NOMO-1 treated with DMSO at 0.1 percent for 48 hours (cell line): ENCODE results near the gene RPF1.
A peak's percentile ranks its signal among the peaks of the same experiment; 100 is the strongest.
"Not testable (repeated sequence)": the region's sequence is repeated elsewhere in the genome, so short reads cannot be mapped to it uniquely, and the experiment has no call there.

ENCODE experiments used
- DNase-seq: peaks from one replicate; lab custom pipeline; 2025; ENCODE audit not compliant: unreplicated experiment; lab: John Stamatoyannopoulos, UW

Gene RPF1, protein sequence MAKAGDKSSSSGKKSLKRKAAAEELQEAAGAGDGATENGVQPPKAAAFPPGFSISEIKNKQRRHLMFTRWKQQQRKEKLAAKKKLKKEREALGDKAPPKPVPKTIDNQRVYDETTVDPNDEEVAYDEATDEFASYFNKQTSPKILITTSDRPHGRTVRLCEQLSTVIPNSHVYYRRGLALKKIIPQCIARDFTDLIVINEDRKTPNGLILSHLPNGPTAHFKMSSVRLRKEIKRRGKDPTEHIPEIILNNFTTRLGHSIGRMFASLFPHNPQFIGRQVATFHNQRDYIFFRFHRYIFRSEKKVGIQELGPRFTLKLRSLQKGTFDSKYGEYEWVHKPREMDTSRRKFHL

DNA sequence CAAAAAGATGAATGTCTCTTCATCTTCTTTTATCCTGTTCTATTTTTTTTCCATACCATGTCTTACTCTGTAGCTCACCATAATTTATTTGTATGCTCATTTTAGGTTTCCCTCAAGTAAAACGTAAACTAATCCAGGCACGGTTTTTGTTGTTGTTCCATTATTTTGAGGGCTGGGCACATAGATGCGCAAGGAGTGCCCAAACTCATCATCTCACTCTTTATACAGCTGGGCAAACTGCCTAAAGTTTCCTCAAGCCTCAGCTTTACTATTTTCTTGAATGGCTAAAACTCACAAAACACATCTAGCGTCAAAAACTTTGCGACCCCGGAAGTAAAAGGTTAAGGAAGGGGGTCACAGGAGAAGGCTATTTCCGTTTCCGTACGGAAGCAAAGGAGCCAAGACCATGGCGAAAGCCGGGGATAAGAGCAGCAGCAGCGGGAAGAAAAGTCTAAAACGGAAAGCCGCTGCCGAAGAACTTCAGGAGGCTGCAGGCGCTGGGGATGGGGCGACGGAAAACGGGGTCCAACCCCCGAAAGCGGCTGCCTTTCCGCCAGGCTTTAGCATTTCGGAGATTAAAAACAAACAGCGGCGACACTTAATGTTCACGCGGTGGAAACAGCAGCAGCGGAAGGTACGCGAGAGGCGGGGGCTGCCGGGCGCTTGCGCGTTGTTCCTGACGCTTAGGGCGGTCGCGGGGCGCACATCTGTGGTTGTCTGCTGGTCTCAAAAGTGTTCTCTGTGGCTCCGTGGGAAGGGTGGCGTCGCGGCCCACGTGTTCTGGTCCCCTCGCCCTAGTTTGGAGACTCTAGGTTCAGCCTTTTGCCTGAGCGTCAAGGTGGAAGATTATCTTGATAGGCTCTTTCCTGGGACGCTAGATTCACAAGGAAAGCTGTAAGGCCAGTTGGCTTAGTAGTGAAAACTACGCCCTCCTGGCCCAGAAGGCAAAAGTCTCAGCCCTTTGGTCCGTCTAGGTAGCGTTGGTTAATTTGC is at the start of gene RPF1:
Gene RPF1, plus strand, starts transcription at position 391 of the 993 bp plus-strand sequence. Its CDS starts 16 bp downstream, at position 407.
- DNase-seq = peak; percentile 81

DNA sequence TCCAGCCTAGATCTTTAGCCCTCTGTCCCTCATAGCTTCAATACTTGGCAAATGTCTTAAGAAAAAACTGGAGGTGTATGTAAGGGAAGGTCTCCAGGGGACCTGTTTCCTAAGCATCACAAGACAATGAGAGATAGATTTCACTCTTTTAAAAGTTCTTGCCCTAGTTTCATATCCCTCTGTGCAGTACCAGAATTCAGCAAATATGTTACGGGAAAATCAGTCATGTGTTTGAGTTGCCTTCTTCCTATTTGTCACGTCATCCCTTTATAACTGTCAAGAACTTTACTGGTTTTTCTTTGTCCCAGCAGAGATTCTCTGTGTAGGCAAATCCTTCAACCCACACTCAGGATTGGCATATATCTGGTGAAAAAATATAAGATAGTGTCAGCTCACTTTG is 48.5 kb upstream of the RPF1 start:
- DNase-seq = no peak

DNA sequence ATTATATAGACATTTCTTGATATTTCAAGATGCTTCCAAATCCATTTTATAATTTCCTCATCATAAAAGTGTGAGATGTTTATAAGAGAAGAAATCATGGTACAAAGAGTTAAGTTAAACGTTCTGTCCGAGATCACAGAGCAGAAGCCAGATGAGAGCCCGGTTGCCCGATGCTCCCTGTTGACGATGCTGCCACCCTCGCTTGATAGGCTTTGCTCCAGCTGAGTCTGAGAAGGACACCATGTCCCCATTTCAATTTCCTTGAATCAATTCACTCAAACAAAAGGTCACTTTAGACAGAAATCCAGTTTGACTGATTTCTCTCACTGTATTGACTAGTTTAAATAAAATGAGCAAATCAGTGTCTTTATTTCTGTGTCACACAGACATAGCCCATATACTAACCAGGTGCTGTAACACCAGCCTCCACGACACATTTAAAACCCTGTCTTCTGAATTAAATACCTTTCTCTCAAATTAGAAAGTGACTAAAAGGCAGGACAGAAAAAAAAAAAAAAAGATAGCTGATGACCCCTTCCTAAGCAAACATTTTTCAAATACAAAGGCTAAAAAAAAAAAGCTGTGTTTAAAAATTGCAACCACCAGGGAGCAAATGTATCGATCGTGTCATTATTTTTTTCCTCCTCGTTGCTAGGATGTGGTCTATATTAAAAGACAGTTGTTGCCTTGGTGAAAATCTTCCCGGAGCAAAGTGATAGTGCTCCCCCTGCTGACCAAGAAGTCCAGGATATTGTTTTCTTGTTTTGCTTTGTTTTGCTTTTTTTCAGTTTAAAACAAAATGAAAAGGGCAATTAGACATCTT is 45.6 kb upstream of the RPF1 start:
- DNase-seq = peak; percentile 89

DNA sequence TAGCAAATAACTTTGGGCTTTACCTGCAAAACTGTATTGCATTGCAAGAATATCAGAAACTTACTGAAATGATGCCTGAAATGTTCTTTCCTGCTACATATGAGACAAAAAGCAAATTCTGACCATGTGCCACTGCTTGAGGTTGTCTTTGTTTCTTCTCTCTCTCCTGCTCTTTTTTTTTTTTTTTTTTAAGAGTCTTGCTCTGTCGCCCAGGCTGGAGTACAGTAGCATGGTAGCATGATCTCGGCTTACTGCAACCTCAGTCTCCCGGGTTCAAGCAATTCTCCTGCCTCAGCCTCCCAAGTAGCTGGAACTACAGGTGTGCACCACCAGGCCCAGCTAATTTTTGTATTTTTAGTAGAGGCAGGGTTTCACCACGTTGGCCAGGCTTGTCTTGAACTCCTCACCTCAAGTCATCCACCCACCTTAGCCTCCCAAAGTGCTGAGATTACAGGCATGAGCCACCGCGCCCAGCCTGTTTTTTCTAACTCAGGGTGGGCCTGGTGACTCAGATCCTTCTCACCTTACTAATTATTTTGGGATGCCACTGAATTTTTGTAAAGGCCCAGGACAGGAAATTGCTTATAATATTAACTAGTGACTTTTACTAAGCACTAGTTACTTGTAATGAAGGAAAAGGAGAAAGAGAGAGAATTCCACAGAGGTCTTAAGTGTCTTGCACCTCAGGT is 44.8 kb upstream of the RPF1 start:
- DNase-seq = no peak

DNA sequence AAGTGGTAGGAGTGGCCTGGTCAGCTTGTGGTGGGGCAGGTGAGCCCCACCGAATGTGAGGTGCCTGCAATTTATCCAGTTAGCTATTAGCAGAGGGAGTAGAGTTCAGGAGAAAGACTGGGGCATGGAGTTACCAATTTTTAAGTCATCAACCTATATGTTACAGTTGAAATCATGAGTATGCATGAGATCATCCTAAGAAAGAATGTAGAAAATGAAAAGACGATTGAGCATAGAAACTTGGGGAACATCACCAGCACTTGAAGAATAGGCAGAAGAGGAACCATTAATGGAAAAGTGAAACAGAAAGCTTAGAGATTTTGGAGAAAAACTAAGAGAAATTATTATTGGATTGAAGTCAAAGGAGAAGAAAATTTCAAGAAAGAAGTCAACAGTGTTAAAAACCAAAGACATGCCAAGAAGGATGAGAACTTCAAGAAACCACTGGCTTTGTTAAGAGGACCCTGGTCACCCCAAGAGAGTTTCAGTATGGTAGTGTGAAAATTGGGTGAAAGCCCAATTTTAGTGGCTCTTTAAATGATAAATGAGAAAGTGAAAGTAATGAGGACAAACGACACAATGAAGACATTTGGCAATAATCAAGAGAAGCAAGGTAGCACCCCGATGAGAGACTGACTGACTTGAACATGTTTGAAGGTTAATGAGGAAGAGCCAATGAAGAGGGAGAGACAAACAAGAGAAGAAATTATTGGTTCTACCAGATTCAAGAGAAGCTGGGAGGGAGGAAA is 44.1 kb upstream of the RPF1 start:
- DNase-seq = peak; percentile 43

DNA sequence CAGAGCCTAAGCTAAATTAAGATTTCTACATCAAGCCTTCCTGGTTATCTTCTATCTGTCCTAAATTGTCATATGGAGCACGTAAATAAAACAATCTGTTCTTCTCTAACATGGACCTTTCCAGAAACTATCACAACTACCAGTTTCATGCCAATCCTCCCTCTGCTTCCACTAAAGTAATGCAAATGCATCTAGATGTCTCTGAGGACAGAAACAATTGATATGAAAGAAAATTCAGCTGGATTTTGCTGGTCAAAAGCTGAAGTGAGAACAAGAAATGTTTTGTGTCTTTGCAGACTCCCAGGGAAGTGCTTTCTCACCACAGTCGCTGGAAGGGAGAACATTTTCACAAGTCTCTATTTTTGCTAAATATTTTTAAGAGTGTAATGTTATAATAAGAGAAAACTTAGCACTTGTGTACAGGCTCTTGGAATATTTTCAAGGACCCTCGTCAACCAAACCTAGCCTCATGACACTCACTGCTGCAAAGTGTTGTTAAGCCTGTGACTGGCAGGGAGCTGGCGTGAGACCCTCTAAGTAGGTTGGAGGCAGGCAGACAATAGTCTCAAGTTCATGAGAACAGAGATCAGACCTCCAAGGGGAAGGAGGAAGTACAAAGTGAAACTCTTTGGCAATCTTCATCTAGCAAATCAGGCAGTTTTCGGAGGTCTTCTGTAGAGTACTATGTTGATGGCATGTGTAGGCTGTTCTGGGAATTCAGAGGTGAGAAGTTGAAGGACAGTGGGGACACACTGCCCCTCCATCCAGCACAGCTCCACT is 42.0 kb upstream of the RPF1 start:
- DNase-seq = peak; percentile 88

DNA sequence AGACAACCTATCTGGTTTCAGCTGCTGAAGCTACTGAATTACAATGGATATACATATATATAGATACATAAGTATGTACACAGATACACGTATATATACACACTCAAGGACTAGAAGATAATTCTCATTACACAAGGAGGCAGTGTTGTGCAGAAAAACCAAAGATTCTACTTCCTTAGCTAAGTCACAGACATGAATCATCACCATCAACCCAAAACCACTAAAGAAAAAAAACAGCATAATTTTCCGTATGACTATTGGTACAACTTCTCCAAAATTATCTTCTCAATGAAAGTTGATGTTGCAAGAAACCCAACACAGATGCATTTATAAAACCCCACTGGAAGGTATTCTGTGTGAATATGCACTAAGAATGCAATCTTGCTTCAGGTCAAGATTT is 36.8 kb upstream of the RPF1 start:
- DNase-seq = peak; percentile 96

DNA sequence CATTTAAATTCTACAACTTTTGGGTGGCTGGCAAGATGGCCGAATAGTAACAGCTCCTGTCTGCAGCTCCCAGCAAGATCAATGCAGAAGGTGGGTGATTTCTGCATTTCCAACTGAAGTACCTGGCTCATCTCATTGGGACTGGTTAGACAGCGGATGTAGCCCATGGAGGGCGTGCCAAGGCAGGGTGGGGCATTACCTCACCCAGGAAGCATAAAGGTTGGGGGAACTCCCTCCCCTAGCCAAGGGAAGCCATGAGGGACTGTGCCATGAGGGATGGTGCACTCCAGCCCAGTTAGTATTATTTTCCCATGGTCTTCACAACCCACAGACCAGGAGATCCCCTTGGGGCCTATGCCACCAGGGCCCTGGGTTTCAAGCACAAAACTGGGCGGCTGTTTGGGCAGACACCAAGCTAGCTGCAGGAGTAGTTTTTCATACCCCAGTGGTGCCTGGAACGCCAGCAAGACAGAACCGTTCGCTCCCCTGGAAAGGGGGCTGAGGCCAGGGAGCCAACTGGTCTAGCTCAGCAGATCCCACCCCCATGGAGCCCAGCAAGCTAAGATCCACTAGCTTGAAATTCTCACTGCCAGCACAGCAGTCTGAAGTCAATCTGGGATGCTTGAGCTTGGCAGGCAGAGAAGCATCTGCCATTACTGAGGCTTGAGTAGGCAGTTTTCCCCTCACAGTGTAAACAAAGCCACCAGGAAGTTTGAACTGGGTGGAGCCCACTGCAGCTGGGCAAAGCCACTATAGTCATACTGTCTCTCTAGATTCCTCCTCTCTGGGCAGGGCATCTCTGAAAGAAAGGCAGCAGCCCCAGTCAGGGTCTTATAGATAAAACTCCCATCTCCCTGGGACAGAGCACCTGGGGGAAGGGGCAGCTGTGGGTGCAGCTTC is 36.1 kb upstream of the RPF1 start:
- DNase-seq = not testable (repeated sequence)

DNA sequence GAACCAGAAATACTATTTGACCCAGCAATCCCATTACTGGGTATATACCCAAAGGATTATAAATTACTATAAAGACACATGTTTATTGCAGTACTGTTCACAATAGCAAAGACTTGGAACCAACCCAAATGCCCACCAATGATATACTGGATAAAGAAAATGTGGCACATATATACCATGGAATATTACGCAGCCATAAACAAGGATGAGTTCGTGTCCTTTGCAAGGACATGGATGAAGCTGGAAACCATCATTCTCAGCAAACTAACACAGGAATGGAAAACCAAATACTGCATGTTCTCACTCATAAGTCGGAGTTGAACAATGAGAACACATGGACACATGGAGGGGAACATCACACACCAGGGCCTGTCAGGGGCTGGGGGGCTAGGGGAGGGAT is 30.4 kb upstream of the RPF1 start:
- DNase-seq = not testable (repeated sequence)

DNA sequence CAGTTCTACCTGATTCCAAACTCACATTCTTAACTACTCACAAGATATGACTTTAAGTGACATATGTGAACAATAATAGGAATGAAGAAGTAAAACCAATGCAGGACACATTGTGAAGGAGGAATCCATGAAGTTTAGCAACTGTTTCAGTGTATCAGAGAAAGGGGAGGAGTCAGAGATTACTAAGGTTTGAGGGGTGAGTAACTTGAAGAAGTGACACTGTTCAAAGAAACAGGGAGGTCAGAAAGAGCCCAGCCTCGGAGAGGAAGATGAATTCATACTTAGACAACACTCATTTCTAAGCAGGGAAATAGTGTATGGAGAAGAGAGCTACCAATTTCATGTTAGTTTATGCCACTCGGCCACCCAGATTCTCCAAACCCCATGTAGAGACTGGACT is 28.2 kb upstream of the RPF1 start:
- peak; percentile 95 for DNase-seq

DNA sequence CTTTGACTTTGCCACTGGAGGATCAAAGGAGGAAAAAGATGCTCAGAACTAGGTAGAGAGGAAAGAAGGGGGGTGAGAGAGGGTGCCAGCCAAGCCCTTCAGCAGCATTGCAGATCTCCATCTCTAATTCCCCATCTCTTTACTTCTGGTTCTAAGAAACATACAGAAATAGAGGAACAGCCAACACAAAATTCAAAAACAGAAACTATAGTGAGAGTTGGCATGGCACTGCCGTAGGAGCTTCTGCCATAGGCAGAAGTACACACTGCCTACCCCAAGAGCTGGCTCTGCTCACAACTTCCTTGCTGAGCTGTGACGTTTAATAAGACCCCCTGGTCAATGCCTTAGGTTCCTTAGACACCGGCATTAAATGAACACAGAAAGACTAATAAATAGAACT is 26.6 kb upstream of the RPF1 start:
- DNase-seq = no peak

DNA sequence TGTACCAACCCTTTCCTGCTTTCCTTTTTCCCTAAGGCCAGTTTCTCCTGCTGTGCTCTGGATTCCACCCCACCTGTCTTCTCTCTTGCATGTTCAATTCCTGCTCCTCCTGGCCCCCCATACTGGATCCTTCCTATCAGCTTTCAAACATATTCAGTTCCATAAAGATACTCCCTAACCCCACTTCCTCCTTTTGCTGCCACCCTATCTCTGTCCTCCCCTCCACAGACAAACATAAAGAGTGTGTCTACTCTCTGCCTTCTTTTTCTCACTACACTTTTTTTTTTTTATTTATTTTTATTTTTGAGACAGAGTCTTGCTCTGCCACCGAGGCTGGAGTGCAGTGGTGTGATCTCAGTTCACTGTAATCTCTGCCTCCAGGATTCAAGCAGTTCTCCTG is 16.9 kb upstream of the RPF1 start:
- DNase-seq = peak; percentile 30

DNA sequence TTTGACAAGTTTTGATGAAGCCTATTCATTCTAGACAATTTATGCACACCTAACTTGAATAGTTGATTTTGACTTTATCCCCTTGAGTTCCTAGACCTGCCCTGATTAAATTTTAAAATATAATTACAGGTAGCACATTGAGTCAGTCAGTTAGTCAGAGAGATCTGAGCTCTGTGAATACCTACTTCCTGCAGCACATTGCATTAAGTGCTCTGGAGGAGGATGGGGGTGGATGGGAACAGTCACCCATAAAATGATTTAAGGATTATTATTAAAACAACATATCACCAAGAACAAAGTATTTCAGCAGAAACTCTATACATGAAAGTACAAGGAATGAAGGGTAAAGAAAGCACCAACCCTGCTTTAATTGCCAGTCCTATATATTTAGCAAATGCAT is 11.8 kb upstream of the RPF1 start:
- DNase-seq = no peak

DNA sequence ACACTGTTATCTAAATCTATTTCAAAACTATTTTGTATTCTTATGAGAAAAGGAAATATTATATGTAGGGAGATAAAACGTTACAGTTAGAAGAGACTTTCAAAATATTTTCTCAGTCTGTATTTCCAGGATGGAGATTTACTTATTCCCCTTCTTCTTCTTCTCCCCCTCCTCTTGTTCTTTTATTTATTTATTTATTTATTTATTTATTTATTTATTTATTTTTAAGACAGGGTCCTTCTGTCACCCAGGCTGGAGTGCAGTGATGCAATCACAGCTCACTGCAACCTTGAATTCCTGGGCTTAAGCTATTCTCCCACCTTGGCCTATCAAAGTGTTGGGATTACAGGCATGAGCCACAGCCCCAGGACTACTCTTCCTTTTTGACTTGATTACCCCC is 2.8 kb upstream of the RPF1 start:
- no peak for DNase-seq

DNA sequence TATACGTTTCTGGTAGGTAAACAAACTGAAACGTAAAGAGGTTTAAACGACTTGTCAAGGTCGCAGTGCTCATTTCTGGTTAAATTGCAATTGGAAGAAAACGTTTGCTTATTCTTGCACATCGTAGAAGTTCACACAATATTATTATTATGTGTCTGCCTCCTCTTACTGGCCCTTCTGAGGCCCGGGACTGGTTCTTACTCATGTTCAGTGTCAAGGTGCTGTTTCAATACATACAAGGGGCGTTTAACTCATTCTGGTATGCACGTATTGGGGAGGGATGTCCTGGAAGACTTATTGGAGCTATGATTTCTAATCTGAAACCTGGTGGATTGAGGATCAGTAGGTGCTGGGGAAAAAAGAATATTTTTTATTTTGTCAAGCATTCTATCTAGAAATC is 932 bp downstream of the RPF1 start:
- no peak for DNase-seq

DNA sequence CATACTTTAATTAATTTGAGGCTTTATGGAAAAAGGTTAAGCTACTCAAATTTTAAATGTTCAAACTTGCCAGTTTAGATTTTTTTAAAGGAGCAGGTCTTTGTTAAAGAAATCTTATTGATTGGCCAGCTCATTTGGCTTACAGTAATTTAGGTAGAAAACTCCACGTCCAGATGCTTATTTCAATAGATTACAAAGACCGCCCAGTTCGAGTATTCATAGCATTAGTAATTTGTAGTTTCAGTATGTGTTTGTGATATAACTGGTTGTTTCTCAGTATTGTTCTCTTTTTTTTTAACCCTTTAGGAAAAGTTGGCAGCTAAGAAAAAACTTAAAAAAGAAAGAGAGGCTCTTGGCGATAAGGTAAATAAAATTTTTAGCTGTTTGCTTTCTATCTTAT is 1.6 kb downstream of the RPF1 start:
- no peak for DNase-seq

DNA sequence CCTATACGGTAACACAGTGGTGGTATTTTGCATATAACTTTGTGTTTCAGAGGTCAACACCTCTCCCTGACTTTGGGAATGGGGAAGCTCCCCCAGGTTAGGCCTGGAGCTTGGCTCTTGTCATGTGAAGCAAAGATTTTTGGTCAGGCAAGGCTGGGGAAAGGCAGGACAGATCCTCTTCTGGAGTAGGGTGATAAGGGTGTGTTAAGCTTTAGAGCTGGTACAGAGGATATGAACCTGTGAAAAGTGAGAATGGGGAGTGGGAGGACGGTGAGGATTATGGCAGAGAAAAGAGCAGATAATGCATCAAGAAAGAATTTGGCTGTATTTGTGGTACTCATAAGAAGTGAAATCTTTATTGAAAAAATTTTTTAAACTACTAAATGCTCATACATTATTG is 2.3 kb downstream of the RPF1 start:
- no peak for DNase-seq

DNA sequence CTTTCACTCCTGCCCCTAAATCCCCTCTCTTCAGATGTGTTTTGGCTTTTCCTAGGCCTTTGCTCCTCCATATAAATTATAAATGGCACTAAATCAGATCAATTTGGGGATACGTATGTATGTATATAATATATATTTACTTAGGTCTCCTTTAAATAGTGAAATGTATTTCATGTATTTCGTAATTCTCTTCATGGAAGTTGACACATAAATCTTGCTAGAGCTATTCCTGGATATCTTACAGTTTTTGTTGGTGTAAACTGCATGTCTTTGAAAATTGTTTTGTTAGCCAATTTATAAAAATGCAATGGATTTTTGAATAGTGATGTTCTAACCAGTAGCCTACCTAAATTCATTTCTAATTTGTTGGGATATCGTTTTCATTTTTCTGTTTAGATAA is 9.0 kb downstream of the RPF1 start:
- peak; percentile 26 for DNase-seq
